Hematopoietic multipotent progenitor cell treated with erythropoietin and hydrocortisone succinate and interleukin-3 and kit ligand, for 4 days (in vitro differentiated cells): ENCODE results near the gene OR52W1.
"Not testable (repeated sequence)": the region's sequence is repeated elsewhere in the genome, so short reads cannot be mapped to it uniquely, and the experiment has no call there.

Source experiments
- DNase-seq: peaks from one replicate; pipeline ENCODE4 v3.0.0-alpha.2; 2015

Gene OR52W1

DNA sequence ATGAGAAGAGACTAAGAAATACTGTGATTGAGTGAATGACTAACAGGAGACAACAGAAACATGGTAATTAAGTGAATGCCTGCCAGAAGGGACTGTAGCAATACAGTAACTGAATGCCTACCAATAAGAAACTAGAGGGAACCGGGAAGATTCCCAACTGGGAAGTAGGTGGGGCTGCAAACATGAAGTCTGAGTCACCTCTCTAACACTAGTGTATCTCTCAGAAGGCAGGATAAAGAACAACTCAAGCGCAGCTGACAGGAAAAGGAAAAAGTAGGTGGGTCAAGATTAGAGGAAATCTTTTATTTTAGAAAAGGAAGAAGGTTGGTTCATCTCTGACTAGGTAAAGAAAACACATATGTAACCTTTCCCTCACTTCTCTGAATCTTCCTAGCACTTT is 20.3 kb downstream of the OR52W1 start:
- DNase-seq: no peak

DNA sequence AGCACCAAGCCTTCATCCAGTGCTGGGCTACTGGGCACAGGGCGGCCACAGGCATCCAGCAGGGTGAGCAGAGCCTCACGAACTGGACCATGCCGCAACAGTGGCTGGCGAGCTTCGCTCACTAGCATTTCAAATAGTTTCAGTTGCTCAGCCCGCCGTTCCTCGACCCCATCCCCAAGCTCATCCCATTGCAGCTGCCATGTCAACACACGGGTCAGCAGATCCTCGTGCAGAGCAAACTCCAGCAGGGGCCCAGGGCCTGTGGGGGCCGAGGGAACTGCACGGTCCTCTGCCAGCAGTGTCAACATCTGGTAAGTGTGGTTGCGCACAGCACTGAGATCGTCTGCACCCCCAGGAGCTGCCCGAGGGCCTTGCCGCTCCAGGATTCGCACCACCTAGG is 24.8 kb downstream of the OR52W1 start:
- DNase-seq: no peak

DNA sequence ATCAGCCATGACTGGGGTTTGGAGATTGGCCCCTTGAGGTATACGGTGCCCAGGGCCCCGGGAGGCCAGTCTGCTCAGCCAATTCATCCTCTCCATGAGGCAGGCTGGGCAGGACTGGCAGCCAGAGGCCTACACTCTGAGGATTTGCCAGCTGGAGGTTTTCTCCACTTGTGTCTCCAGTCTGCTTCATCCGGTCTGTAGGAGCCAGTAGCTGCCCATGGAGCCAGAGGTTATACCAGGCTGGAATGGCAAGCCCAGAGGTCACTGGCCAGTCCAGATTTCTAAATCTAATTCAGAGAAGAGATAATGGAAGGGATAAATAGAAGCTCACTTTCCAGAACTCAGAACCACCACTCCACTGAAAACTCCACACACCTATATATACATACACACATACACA is 25.4 kb downstream of the OR52W1 start:
- DNase-seq: no peak

DNA sequence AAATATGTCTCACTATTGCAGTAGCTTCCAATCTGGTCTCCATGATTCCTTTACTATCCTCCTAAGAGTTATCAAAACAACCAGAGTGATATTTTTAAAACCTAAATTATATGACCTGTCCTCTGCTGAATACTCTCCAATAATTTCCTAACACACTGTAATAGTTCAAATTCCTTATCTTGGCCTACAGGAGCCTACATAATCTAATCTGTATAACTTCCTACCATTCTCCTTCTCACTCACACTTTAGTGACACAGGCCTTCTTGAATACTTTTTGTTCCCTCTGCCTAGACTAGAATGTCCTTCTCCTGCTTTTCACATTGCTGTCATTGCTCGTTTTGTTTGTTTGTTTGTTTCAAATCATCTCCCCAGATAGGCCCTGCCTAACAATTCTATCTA is 26.0 kb downstream of the OR52W1 start:
- peak; percentile 29 for DNase-seq

DNA sequence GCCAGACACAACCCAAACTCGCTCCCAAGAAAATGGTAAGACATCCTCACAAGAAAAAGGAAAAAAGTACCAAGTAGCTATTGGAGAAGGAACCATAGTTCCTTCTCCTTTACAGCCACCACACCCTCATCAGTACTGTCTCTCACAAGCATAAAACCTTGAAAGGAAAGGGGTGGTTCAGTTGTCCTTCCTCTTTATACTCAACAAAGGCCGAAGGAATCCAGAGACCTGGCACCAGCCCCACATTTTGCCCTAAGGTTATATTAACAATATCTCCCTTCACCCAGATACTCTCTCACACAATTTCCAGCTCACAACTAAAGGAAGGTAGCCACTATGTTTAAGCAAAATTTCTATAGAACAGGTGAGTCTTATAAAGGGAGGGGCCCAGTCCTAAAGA is 26.9 kb downstream of the OR52W1 start:
- DNase-seq: peak; percentile 67

DNA sequence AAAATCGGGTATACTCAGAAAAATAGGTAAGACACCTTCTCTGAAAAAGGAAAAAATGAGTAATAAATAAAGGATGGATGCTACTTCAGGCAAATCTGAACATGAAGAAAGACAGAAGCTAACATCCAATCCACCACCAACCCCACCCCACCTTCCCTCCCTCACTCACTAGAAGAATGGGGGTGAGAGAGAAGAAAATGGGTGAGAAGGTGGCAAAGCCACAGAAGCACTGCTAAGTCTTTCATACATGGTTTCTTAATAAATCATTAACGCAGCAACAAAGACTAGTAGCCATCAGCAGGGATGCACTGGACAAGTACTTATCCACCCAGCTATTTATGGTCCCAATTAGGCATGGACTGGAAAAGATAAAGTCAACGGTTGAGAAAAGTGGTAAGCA is 29.5 kb downstream of the OR52W1 start:
- DNase-seq: no peak

DNA sequence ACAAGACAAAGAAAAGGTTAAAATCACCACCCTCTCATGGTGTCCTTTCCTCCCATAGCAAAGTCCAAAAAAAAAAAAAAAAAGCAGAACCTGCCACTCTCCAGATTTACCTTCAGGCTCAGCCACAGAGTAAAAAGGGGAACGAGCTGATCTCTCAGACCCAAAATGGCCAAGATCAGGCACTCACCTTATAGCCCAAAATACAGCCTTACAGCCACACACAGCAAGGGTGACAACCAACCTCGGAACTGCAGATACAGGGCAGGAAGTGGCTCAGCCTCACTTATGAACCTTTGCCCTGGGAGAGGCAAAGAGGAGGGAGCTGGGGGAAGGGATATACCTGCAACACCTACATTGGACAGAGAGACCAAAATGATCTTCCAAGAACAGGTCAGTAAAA is 30.9 kb downstream of the OR52W1 start:
- no peak for DNase-seq

DNA sequence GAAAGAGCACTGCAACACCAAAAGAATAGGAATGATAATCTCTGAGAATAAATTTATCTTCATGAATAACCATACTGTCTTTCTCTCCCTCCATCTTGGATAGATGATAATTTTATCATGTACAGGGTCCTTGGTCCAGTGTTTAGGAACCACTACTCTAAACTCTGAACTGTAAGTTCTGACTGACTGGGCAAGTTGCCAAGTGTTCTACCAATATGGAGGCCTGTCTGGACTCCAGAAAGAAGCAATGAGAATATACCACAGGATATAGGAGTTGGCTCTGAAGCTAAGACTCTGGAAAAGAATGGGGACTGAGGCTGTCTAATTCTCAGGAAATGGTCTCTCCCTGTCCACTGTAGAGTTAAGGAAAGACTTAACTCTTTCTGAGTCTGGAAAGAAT is 33.9 kb downstream of the OR52W1 start:
- DNase-seq: no peak

DNA sequence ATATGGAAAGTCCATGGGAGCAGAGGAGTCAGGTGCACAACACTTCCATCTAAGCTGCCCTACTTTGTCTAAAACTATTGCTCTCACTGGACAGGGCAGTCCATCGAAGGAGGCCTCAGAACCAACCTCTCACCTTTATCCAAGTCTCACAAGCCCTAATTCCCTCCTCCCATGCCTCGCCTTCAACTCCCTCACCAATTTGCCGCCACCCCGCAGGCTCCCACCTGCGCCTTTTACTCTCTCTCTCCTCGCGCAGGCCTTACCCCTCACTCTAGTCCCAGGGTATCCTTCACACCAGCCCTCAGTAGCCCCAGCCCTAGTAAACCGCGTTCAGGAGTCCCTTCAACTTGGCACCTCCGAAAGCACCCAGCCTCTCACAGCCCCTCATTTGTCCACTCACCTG is 35.0 kb downstream of the OR52W1 start:
- no peak for DNase-seq

DNA sequence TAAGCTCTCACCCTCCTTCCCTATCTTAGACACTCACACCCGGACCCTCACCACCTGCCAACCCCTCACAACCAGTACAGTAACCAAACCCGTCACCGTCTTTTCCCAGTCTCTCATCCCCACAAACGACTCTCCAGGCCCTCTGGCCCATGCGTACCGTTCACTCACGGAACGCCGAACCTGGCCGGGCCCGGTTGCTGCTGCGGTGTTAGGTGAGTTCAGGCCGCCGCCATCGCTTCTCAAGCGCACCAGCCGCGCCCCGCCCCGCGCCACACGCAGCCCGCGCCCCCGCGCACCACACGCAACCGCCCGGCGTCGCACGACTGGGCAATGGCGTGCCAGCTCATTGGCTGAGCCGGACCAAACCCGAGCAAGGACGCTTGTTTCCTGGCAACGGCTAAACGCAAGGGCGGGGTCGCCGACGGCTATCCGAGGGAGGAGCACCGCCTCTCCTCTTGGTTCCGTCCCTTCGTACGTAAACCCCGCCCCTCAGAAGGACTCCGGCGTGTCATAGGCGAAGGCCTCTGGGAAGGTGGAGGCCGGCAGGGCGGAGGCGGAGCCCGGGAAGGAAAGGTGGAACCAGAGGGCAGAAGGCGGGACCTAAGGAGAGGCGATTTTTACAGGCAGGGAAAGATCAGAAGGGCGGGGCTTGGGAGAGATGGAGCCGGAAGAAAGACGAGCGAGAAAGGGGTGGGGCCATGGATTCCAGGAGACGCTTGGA is 35.5 kb downstream of the OR52W1 start, which contains the start of gene FHIP1B:
FHIP1B (minus strand) TSS at position 250 of the 721 bp plus-strand sequence. CDS start 10,120 bp downstream, outside the sequence.
- peak; percentile 100 for DNase-seq

DNA sequence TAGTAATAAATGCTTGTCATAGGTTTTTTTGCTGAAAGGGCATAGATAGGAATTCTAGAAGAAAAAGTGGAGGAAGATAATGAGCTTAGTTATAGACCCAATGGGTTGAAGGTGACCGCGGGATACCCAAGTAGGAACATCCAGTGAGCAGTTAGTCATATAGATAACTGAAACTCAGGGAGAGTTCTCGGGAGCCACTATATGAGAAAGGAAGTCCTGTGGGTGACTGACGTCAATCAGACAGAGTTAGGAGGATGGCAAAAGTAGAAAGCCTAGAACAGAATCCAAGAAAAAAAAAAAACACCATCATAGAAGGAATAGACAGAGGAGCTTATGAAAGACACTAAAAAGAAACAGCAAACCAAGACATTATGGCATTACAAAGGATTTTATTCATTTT is 38.2 kb downstream of the OR52W1 start:
- no peak for DNase-seq

DNA sequence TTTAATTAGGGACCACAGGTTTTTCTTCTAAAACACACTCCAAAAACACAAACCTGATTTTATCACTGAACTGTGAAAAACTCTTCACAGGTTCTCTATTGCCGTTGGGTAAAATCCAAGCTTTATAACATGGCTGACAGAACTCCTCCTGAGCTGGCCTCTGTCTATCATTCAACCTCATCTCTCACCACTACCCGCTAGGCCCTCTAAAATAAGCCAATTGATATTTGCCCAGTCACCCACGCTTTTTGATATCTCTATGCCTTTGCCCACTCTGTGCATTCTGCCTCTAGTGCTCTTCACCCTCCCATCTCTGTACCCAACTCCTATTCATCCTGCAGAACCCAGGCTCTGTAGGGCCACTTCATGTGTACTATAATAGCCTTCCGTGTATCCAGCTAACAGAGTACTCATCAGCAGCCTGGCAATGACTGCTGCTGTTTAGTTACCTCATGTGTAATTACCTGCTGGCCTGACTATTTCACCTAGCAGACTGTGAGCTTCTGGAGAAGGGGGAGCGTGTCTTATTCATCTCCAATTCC is 38.8 kb downstream of the OR52W1 start:
- DNase-seq: peak; percentile 63

DNA sequence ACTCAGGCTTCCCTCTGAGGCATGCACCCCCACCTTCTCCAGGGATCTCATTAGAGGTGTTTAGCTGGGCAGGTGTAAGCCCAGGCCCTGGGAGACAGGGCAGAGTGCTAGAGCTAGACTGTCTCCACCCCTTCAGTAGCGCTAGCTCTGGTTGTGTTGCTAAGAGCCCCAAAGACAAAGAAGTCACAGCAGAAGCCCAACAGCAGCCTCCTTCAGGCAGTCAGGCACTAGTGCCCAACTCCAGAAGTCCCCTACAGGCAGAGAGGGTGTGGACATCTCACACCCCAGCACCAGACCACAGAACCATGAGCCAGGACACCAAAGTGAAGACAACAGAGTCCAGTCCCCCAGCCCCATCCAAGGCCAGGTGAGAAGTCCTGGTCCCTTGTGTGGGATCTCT is 39.9 kb downstream of the OR52W1 start, which contains the start of gene CNGA4:
CNGA4 (plus strand) TSS at position 188 of the 400 bp plus-strand sequence; CDS start at position 306, 118 bp downstream.
- peak; percentile 36 for DNase-seq

DNA sequence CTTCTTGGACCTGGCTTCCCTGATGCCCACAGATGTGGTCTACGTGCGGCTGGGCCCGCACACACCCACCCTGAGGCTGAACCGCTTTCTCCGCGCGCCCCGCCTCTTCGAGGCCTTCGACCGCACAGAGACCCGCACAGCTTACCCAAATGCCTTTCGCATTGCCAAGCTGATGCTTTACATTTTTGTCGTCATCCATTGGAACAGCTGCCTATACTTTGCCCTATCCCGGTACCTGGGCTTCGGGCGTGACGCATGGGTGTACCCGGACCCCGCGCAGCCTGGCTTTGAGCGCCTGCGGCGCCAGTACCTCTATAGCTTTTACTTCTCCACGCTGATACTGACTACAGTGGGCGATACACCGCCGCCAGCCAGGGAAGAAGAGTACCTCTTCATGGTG is 41.1 kb downstream of the OR52W1 start:
- DNase-seq: no peak

DNA sequence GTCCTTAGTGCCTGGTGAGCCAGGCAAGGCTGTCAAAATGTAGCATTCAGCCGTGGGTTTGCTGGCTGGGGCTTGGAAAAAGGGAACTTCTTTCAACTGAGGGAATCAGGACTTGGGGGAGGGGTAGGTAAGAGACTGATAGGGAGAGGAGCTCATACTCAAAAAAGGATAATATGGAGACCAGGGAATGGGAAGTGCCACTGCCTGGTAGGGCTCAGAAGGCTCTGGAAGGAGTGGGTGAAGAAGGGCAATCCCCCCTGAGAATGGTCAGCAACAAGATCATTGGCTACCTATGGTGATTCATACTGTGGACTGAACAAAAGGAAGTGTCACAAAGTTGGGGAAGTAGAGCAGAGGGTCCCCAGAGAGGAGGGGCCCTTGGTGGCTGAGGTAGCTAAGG is 41.8 kb downstream of the OR52W1 start:
- DNase-seq: no peak

DNA sequence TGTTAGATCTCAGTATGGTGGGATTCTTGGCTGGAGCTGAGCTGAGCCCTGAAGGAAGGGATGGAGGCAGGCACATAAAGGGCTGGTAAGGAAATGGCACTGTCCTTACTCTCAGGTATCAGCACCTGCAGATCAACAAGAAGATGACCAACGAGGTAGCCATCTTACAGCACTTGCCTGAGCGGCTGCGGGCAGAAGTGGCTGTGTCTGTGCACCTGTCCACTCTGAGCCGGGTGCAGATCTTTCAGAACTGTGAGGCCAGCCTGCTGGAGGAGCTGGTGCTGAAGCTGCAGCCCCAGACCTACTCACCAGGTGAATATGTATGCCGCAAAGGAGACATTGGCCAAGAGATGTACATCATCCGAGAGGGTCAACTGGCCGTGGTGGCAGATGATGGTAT is 42.3 kb downstream of the OR52W1 start:
- DNase-seq: no peak

DNA sequence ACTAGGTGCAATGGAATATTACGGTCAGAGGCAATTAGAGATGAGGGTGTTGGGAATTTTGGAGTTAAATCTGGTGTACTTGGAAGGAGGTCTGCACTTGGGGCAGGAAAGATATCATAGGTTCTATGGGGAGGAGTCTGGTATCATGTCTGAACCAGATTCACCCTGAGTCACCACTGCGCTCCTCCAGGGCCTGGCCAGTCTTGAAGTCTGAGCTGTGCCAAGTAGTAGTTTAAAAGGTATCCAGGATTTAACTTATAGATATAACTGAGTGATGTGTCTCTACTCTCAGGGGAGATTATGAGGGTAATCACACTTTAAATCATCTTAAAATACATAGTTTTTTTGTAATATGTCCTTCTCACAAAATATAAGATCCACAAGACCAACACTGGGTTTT is 46.5 kb downstream of the OR52W1 start:
- DNase-seq: no peak

DNA sequence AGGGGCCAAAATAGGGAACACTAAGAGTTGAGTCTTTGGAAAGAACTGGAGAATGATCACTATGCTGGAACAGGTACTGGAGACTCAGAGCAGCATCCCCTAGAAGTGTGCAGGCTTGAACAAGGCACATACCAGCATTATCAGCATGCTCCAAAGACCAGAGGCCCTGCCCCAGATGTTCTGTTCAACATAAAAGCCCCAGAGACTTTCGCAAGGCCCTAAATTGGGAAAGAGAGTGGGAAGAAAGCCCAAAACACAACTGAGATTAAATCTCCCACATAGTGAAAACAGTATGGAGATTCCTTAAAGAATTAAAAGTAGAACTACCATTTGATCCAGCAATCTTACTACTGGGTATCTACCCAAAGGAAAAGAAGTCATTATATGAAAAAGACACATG is 49.2 kb downstream of the OR52W1 start:
- no peak for DNase-seq

DNA sequence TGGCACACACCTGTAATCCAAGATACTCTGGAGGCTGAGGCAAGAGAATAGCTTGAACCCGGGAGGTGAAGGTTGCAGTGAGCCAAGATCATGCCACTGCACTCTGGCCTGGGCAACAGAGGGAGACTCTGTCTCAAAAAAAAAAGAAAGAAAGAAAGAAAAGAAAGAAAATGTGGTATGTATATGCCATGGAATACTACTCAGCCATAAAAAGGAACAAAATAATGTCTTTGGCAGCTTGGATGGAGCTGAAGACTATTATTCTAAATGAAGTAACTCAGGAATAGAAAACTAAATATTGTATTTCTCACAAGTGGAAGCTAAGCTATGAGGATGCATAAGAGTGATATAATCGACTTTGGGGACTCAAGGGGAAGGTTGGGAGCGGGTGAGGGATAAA is 49.9 kb downstream of the OR52W1 start:
- DNase-seq: not testable (repeated sequence)
